Kidney (tissue), 14 donors: Measurements from ENCODE around the gene RALGDS. TPM values are rescaled to one million over a fixed set of nuclear protein-coding genes. Genes with fewer than 3 reads are reported as not detected.
"Not testable (repeated sequence)": the region's sequence is repeated elsewhere in the genome, so short reads cannot be mapped to it uniquely, and the experiment has no call there.

Source experiments
- DNase-seq, 5 donors: peaks; one replicate each; pipeline ENCODE4 v3.0.0-alpha.2; 2013 to 2020
- FAIRE-seq: peaks from 2 replicates; lab custom pipeline; 2012; peaks lifted over from hg19 to GRCh38; lab: Jason Lieb, UNC
- H3K27ac ChIP-seq, 2 donors: one replicate each; pipeline ENCODE4 v1.7.0; 2013; ENCODE audit warnings: low read depth in 2 of 2, low read length in 2 of 2, inconsistent platforms in 1 of 2
- H3K27me3 ChIP-seq: one replicate; pipeline ENCODE4 v1.7.1; 2013; ENCODE audit warnings: low read length, inconsistent platforms; ENCODE audit not compliant: control insufficient read depth, insufficient read depth
- H3K36me3 ChIP-seq, 3 donors: one replicate each; pipeline versions ENCODE4 v1.7.0 to v1.7.1; 2013; ENCODE audit warnings: low read length in 3 of 3, control low read depth in 1 of 3, inconsistent platforms in 1 of 3; ENCODE audit not compliant: insufficient read depth in 3 of 3, control insufficient read depth in 2 of 3
- H3K4me1 ChIP-seq, 3 donors: one replicate each; pipeline versions ENCODE4 v1.7.0 to v1.7.1; 2013; ENCODE audit warnings: low read length in 3 of 3, inconsistent platforms in 1 of 3, low read depth in 1 of 3; ENCODE audit not compliant: control insufficient read depth in 2 of 3, insufficient read depth in 2 of 3
- H3K4me3 ChIP-seq, 3 donors: one replicate each; pipeline versions ENCODE4 v1.7.0 to v1.8.1; 2013; ENCODE audit warnings: low read length in 3 of 3, control low read depth in 1 of 3, inconsistent platforms in 1 of 3
- H3K9ac ChIP-seq, 3 donors: one replicate each; pipeline versions ENCODE4 v1.7.0 to v1.7.1; 2013; ENCODE audit warnings: low read length in 3 of 3, control low read depth in 1 of 3, inconsistent platforms in 1 of 3
- H3K9me3 ChIP-seq, 3 donors: one replicate each; pipeline versions ENCODE4 v1.7.0 to v1.7.1; 2013; ENCODE audit warnings: low read length in 3 of 3, control low read depth in 1 of 3, inconsistent platforms in 1 of 3; ENCODE audit not compliant: control insufficient read depth in 2 of 3, insufficient read depth in 1 of 3
- intact Hi-C: fragments of 100-400 bp; cut with DNase I; formaldehyde crosslinking; loops from one replicate; pipeline ENCODE4 v1.11.1; 2022
- polyA plus RNA-seq: library from polyadenylated mRNA; stranded (reverse); fragments of 350-450 nt; fragmentation: Illumina TruSeq; extraction: RNeasy Lipid Tissue Mini Kit (QIAGEN cat#74804); gene quantifications from one replicate; pipeline ENCODE4 v1.2.3, GENCODE V29; 2014; ENCODE audit warnings: low read depth, low replicate concordance; ENCODE audit not compliant: insufficient read depth
- total RNA-seq: library from RNA; stranded (reverse); fragmentation: NEBNext Ultra II Directional; extraction: Animal tissue kit (Norgen Biotek cat#: 25700); gene quantifications from one replicate; pipeline ENCODE4 v1.2.1, GENCODE V29; 2021
- TF ChIP-seq, protein P1 (sequence below): IDR thresholded peaks from 3 replicates; pipeline ENCODE4 v1.5.1; 2012; ENCODE audit warnings: mild to moderate bottlenecking, moderate library complexity, borderline replicate concordance; ENCODE audit not compliant: insufficient read depth; ENCODE audit errors: extremely low read depth
- donor health status: control.
- donor health status: control.
- donor health status: control.
- donor health status: control.
- donor health status: control.
- donor health status: DM: yes; HTN: yes; CAD: no.
- donor health status: Normal renal cell carcinoma (clear cell type).

Gene RALGDS
- total and polyA plus RNA-seq, 2 donors from 2014 or later = 13.0 to 43.3 TPM

GRCh38 chr9:133098104-133098754 is 22.8 kb downstream of the RALGDS start:
- H3K9me3 ChIP-seq = peaks cover 0 to 12% (median 0%) of the 10 kb centered on the region in 3 donors
- peaks cover 2 to 42% (median 21%) of the 10 kb centered on the region in 3 donors for H3K36me3 ChIP-seq
- FAIRE-seq (no peak), DNase-seq (peak in 1 of 5 donors; percentile 63)
- H3K9ac ChIP-seq = no peak overlapping the region
- H3K4me1 ChIP-seq = no peaks in the 10 kb centered on the region
- no peaks in the 10 kb centered on the region for H3K27me3 ChIP-seq
- H3K4me3 ChIP-seq = no peak overlapping the region
- TF ChIP-seq, protein P1, sequence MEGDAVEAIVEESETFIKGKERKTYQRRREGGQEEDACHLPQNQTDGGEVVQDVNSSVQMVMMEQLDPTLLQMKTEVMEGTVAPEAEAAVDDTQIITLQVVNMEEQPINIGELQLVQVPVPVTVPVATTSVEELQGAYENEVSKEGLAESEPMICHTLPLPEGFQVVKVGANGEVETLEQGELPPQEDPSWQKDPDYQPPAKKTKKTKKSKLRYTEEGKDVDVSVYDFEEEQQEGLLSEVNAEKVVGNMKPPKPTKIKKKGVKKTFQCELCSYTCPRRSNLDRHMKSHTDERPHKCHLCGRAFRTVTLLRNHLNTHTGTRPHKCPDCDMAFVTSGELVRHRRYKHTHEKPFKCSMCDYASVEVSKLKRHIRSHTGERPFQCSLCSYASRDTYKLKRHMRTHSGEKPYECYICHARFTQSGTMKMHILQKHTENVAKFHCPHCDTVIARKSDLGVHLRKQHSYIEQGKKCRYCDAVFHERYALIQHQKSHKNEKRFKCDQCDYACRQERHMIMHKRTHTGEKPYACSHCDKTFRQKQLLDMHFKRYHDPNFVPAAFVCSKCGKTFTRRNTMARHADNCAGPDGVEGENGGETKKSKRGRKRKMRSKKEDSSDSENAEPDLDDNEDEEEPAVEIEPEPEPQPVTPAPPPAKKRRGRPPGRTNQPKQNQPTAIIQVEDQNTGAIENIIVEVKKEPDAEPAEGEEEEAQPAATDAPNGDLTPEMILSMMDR = no peak
- H3K27ac ChIP-seq = no peak overlapping the region
- intact Hi-C loops = no loop called here

DNA sequence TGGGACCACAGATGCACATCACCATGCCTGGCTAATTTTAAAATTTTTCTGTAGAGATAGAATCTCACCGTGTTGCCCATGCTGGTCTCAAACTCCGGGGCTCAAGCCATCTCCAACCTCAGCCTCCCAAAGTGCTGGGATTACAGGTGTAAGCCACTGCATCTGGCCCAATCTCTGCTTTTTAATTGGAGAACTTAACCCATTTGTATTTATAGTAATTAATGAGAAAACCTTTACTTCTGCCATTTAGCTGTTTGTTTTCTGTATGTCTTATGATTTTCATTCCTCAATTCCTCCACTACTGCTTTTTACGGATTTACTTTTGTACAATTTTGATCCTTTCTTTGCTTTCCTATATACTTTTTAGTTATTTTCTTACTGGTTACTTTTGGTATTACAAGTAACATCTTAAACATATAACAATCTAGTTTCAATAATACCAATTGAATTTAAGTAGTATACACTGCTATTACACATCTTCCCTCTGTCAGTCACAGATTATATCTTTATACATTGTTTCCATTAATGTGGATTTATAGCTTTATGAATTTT is 26.1 kb downstream of the RALGDS start:
- Histone ChIP-seq H3K9me3 (peaks cover 0 to 12% (median 0%) of the 10 kb centered on the region in 3 donors), H3K27me3 (no peaks in the 10 kb centered on the region), H3K4me1 (no peaks in the 10 kb centered on the region), H3K9ac (no peak overlapping the region), H3K4me3 (no peak overlapping the region), H3K27ac (no peak overlapping the region), H3K36me3 (peaks cover 2 to 12% (median 9%) of the 10 kb centered on the region in 3 donors)
- intact Hi-C loops = no loop called here
- TF ChIP-seq, protein P1 = no peak
- no peak for FAIRE-seq
- DNase-seq = no peak

- FAIRE-seq, H3K4me3 ChIP-seq, H3K27me3 ChIP-seq, H3K4me1 ChIP-seq, H3K27ac ChIP-seq, intact Hi-C loops, H3K9ac ChIP-seq, H3K36me3 ChIP-seq: not testable (repeated sequence)
- DNase-seq = peak in 1 of 5 donors; percentile 40
- peaks cover 0 to 12% (median 0%) of the 10 kb centered on the region in 3 donors for H3K9me3 ChIP-seq
Observed at GRCh38 chr9:133094351-133094750, 26.7 kb downstream of the RALGDS start.

DNA sequence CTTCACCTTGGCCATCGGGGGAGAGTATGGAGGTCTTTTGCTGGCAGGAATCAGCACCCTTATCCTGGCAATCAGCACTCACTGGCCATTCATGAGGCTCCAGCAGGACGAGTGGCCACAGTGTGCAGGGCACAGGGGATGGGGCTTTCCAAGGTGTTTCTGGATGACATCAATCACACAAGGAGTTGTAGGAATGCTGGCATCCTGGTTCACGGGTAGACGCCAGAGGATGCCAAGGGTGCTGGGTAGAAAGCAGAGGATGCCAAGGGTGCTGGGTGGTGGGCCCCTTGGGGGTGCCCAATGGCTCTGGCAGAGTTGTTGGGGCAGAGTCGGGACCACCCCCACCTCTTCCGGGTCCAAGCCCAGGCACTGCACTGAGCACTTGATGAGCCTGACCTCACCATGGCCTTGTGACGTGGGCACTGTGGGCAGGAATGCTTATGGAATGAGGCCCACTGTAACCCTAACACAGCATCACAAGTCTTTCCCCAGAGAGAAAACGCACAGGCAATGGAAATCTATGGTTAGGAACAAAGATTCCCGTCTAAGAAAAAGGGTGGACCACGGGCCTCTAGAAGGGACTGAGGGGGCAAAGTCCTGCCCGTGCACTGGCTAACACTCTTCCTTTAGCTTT is 30.2 kb downstream of the RALGDS start:
- peak in 1 of 5 donors; percentile 64 for DNase-seq
- Histone ChIP-seq H3K27me3 (no peaks in the 10 kb centered on the region), H3K36me3 (no peaks in the 10 kb centered on the region), H3K9me3 (peaks cover 0 to 2% (median 0%) of the 10 kb centered on the region in 3 donors), H3K4me3 (no peak overlapping the region), H3K9ac (no peak overlapping the region), H3K4me1 (no peaks in the 10 kb centered on the region), H3K27ac (no peak overlapping the region)
- TF ChIP-seq, protein P1 = no peak
- no peak for FAIRE-seq
- intact Hi-C loops = no loop called here
